ENCODE data around the gene ARPIN.
A peak's percentile ranks its signal among the peaks of the same experiment; 100 is the strongest.
"Not testable (repeated sequence)": the region's sequence is repeated elsewhere in the genome, so short reads cannot be mapped to it uniquely, and the experiment has no call there.

Gene ARPIN

DNA sequence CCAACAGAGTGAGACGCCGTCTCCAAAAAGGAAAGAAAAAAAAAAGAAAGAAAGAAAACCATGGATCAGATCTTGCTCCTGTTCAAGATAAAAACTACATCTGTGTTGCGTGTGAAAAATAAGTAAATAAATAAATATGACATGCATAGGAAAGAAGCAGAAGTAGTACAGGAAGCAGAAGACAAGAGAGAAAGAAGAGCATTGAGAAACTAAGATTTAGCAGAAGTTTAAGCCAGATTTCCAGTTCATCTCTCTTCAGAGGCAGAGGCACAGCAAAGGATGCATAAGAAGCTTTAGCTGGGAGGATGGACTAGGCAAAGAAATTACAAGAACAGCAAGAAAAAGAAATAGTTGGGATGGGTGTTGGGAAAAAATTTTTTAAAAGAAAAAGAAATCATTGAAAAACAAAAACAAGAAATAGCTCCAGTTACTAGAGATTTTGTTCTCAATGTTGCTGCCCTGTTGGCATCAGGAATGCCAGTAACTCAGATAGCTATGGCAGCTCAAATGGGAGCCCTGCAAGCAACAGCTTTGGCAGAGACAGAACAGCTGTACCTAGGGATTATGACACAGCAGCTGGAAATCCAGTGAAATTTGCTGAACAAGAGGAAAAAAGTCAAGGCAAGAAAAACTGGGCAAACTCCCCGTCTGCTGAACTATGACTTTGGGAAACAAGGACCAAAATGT lies 36.2 kb downstream of the ARPIN start:
- no peak for DNase-seq

DNA sequence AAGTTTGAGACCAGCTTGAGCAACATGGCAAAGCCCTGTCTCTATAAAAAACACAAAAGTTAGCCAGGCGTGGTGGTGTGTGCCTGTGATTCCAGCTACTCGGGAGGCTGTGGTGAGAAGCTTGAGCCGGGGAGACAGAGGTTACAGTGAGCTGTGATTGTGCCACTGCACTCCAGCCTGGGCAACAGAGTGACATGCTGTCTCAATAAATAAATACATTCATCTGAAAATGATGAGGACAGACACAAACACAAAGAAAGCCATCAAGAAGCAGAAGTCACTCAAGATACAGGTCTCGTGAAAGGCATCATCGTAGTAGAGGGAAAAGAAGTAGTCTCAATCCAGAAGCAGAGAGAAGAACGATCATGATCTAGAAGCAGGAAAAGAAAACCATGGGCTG lies 37.0 kb downstream of the ARPIN start:
- DNase-seq: no peak

DNA sequence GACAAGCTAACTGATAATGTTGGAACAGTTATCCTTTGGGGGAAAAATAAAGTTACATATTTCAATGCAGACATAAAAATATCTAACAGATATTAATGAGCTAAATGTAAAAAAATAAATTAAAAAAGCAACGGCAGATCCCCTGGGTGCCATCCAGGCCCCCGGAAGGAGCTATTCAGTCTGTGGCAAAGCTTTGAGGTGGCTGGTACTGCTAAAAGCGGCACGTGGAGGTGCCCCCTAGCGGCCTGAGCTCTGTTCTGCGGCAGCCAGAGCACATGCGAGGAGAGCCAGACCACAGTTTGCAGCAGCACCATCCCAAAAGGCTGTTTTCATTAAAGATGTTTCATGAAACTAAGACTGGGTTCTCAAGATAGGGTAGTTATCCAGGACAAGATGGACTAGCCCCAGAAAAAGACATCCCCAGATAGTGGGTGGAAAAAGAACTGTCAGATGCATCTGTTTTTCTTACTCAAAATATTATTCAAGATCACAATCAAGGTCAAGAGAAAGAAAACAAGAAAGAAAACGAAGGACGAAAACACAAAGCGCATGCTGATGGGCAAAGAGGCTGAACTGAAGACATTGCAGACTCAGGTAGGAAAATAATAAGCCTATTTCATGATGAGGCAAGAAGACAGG lies 37.7 kb downstream of the ARPIN start:
- peak; percentile 48 for DNase-seq

DNA sequence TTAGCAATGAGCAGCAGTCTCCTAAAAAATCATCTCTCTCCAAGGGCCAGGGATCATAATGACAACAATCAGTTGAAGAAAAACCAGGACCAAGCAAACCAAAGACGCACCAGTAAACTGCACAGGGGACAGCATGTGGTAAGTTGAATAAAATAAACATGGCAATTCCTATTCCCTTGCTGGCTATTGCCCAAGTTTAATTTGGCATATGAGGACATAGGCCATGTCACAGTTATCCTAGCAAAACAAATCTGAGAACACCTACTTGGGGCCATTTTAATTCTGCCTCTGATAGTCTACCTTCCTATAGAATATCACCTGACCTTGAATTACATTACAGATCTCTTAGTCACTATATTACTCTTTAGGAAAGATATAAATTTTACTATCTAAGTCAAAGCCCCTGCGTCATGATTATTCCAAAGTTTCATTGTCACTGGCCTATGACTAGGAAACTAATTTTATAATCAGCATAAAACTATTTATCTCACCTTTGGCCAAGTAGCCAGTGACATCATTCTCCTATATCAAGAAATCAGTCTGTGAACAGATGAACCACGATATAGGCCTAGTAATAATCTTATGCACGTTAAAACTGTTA lies 42.0 kb downstream of the ARPIN start:
- DNase-seq: no peak

DNA sequence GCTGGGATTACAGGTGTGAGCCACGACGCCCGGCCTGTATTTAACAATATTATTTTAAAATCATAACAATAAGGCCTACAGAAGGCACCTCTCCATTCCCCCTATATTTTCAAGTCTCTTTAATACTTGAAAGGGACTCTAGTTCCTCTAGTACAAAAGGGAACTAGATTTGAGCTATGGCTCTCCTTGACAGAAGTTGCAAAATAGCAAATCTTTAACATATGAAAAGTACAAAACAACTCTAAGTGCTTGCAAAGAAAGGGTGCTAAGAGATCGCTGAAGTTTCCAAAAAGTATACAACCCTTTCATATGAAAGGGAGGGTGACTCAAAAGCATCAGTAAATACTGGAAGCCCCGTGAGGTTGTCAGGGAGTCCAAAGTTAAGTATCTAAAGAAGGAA lies 42.7 kb downstream of the ARPIN start:
- no peak for DNase-seq

DNA sequence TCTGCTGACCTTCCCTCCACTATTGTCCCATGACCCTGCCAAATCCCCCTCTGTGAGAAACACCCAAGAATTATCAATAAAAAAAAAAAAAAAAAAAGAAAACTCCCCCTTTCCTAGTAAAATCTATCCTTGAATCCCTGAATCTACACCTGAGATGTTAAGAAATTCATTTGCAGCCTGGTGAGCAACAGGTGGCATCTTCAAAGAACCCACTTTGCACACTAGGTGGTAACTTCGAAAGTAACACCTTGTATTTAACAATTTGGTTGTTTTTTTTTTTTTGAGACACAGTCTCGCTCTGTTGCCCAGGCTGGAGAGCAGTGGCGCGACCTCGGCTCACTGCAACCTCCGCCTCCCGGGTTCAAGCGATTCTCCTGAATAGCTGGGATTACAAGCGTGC lies 43.3 kb downstream of the ARPIN start:
- not testable (repeated sequence) for DNase-seq

DNA sequence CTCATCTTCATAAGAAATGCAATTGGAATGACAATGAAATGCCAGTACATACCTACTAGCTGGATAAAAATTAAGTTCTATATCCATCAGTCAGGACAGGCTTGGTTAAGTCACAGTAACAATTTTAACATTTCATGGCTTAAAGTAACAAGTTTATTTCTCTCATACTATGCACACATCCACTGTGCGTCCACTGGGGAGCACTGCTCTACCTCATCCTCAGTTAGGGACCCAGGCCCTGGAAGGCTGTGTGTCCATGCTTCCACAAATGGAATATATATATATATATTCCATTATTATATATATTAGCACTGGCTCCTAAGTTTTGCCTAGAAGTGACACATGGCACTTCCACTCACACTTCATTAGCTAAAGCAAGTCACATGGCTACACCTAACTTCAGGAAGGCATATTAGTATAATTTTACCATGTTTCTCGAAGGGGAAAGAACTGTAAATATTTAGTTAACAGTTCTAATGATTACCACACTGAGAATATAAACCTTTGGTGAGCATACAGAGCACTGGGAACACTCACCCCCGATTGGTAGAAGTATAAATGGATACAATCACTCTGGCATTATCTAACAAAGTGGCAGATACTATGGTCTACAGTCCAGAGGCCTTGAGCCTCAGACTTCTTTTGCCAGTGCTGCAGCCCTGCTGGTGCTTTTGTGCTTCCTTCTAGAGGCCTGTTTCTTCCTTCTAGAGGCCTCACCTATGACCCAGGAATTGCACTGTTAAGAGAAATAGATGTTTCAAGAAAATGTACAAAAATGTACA lies 47.6 kb downstream of the ARPIN start:
- DNase-seq: no peak

DNA sequence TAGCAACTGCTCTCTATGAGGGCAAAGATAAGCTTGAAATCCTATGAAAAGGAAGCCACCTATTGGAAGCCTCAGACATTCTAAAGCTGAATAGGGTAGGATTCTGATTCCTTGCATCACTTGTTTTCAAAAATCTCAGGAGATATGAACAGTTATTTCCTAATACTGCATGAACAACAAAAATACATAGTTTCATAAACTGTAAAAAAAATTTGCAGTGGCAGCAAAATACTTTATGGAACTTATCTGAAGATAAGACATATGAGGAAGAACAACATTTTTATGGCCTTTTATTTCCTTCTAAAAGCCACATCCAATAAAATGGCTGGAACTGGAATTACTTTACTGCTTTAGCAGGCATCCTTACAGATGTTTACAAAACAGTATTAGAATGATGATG lies 48.8 kb downstream of the ARPIN start:
- DNase-seq: no peak

DNA sequence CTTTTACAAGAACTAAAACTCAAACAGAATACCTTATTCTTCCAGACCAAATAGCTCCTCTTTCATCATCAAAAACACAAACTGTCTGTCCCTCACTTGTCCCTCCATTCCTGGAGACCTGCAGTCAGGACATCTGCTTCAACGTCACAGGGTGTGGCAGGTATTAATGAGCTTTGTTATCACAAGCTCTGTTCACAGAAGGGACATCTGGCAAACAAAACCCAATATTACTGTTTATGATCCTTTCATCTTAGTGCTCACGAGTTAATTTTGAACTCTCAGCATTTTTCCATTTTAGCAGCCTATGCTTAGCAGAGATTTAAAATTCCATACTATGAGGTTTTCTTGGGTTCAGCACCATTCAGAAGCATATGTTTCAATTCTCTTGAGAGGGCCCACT lies 51.9 kb downstream of the ARPIN start:
- DNase-seq: peak; percentile 38

DNA sequence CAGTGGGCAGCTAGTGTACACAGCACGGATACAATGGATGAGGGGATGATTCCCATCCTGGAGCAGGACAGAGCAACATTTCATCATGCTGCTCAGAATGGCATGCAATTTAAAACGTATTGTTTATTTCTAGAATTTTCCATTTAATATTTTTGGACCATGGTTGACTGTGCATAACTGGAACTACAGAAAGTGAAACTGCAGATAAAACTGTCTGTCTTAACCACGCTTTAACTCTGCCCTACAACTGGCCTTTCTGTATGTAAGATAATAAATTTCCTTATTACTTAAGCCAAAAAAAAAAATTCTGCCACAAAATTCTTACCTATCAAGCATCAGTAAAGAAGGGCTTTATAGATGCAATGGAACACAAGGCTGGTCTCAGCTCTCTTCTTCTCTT lies 52.3 kb downstream of the ARPIN start:
- DNase-seq: no peak

DNA sequence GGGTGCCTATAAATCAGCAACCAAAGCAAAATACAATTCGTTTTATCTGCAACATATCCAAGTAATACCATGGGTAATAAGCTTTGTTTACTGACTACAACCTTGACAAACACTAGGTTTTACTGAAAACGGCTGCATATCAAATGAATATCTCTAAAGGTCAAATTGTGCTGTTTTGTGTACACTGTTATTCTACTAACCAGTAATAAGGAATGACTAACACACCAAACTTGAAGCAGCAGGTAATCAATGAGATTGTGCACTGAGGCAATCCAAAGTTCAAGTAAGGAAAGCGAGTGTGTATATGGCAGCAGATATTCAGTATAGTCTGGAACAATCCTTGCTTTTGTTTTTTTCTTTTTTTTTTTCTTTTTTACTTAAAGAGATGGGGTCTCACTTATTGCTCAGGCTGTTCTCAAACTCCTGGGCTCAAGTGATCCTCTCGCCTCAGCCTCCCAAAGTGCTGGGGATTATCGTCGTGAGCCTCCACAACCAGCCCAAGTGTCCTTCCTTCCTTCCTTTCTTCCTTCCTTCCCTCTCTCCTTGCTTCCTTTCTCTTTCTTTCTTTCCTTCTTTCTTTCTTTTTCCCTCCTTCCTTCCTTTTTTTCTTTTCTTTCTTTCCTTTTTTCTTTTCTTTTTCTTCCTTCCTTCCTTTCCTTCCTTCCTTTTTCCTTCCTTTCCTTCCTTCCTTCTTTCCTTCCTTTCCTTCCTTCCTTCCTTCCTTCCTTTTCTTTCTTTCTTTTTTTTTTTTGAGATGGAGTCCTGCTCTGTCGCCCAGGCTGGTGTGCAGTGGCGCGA lies 53.9 kb downstream of the ARPIN start:
- no peak for DNase-seq

DNA sequence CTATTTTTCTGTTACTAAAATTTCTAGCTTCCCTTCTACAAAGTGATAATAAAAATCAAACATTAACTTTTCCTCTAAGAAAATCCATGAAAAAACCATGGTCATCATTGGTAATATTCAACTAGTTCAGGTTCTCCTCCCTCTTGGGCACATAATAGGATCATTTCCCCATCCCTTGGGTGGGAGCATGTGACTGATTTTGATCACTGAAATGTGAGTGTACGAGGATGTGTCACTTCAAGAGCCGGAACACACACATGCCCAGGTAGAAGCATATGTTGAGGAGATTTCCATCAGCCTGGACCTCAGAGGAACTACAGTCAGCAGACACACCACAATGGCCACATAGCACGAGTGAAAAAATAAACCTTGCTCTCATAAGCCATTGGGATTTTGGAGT lies 55.1 kb downstream of the ARPIN start:
- no peak for DNase-seq

DNA sequence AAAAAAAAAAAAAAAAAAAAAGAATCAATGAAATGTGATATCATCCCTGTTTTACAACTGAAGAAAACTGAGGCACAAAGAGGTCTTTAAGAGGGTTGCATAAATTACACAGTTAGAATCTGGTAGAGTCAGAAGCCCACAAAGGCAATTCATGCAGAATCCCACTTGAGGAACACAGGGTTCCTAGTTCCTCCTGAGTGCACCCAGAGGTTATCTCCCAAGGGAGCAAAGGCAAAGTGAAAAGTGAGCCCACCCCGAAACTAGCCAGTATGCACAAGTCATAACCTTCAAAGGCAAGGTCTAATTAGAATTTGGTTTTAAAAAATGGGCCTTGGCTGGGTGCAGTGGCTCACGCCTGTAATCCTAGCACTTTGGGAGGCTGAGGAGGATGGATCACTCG lies 56.8 kb downstream of the ARPIN start:
- DNase-seq: no peak

DNA sequence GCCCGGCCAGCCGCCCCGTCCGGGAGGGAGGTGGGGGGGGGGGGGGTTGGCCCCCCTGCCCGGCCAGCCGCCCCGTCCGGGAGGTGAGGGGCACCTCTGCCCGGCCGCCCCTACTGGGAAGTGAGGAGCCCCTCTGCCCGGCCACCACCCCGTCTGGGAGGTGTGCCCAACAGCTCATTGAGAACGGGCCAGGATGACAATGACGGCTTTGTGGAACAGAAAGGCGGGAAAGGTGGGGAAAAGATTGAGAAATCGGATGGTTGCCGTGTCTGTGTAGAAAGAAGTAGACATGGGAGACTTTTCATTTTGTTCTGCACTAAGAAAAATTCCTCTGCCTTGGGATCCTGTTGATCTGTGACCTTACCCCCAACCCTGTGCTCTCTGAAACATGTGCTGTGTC lies 57.9 kb downstream of the ARPIN start:
- not testable (repeated sequence) for DNase-seq

DNA sequence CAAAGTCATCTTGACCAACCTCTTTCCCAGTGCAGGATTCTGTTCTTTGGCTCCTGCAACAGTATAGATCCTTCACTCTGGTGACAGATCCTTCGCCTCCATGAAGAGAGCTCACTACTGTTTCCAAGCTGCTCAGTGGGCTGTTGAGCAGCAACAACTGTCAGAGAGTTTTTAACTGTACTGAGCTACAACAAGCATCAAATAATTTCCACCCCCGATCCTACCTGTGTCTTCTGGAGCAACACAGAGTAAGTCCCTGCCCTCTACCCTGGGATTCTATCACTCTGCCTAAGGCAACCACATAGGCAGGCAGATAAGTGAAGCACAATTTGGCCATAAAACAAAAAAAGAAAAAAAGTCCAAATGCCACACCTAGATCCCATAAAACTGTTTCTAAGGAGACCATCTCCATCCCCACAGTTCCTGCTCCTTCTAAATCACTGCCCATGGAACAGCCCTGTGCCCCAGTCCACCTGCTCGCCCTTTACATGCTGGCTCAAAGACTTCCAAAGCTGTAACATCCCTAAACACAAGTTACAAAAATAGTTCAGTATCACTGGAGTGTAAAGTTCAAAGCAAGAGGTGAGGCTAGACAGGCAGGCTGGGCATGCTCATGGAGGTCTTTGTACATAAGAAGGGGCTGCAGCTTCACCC lies 60.3 kb downstream of the ARPIN start:
- no peak for DNase-seq

DNA sequence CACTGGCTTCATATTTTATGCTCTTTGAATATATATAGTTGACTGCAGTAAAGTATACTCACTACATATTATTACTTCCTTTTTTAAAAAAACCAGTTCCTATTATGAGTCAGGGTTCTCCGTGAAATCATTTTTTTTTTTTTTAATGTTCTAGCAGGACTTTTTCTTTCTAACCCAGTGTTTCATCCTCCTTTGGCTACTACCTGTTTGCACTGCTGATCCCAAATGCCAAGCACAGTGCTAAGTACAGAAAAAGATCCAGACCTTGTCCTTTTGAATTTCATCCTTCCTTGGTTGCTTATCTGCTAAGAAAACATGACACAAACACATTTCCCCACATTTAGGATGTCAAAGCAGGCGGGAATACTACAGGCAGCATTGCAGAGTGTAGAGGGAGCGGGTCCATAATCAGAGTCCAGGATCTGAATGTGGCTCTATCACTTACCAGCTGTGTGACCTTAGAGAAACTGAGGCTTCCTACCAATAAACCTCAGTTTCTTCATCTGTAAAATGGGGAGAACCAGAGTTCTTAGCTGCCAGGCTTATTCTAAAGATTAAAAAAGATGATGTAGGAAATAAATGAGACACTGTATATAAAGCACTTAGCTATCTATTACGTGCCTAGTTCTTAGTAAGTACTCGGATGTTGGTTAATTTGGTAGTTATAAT lies 60.9 kb downstream of the ARPIN start:
- no peak for DNase-seq

DNA sequence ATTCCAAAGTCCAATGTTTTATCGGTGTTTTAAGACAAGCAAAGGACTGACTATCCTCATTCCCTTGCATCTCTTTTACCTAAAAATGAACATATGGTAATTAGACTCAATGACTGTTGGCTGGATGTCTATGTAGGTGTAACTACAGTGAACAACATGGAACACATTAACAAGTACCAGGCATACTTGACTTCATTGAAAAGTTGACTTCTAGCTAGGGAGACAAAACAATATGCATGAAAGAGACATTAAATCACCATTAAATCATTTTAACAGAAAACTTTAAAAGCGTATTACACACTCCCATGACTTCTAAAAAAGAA lies 63.8 kb downstream of the ARPIN start:
- DNase-seq: no peak

DNA sequence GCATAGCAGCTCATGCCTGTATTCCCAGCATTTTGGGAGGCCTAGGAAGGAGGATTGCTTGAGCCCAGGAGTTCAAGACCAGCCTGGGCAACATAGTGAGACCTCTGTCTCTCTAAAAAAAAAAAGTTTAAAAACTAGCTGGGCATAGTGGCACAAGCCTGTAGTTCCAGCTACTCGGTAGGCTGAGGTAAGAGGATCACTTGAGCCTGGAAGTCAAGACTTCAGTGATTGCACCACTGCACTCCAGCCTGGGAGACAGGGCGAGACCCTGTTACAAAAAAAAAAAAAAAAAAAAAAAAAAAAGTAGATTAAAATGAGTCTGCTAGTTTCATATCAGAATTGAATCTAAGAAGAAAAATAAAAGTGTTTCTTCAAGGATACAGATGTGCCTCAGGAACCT lies 65.7 kb downstream of the ARPIN start:
- no peak for DNase-seq

DNA sequence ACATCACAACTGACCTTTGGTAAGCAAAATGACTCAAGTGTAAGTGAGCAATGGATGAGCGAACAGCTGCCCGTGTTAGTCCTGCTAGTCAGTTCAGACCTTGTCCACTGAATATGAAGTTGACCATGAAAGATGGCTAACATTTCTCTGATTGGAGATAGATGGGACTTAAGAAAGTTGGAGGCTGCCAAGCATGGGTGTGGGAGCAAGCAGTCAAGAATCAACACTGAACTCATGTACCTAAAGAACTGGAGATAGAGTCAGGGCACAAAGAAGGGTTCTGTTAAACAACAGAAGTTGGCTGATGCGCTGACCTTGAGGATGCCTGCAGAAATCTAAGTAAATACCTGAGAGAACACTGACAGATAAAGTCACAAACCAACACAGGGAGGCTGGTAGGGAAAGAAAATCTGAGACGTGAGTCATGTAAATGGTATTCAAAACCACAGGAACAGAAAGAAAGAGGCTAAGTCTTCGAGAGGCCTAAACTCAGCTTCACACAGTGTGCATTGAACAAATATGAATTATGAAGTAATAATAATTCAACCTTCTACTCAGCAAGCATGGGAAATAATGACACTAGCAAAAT lies 67.4 kb downstream of the ARPIN start:
- DNase-seq: no peak
